GM12873 (cell line): ENCODE measurements around the gene ALDH8A1.

ENCODE experiments used
- CTCF ChIP-seq: IDR thresholded peaks from 2 replicates; pipeline ENCODE4 v1.5.1; 2012; ENCODE audit warnings: low read depth, mild to moderate bottlenecking, moderate library complexity, low read length, control low read depth; ENCODE audit not compliant: insufficient read depth; ENCODE audit errors: missing control alignments

Gene ALDH8A1

GRCh38 chr6:134951494-134952263 lies 1.8 kb upstream of the ALDH8A1 start:
- TF ChIP-seq CTCF: no peak

- no peak for TF ChIP-seq CTCF
Measured at GRCh38 chr6:134950482-134950881, 581 bp upstream of the ALDH8A1 start.

- TF ChIP-seq CTCF: no peak
Measured at GRCh38 chr6:134948691-134949090, 1.2 kb downstream of the ALDH8A1 start.

- no peak for TF ChIP-seq CTCF
Measured at GRCh38 chr6:134948142-134948541, 1.8 kb downstream of the ALDH8A1 start.

GRCh38 chr6:134945045-134945444 lies 4.9 kb downstream of the ALDH8A1 start:
- no peak for TF ChIP-seq CTCF

GRCh38 chr6:134943522-134944111 lies 6.3 kb downstream of the ALDH8A1 start:
- TF ChIP-seq CTCF: no peak

- no peak for TF ChIP-seq CTCF
Measured at GRCh38 chr6:134938896-134939295, 11.0 kb downstream of the ALDH8A1 start.
